GM23248 (cell line): Measurements from ENCODE around the gene ZSWIM4. TPM values are rescaled to one million over a fixed set of nuclear protein-coding genes. Genes with fewer than 3 reads are reported as not detected.

Experiments
- DNase-seq: peaks from one replicate; pipeline ENCODE4 v3.0.0-alpha.2; 2015
- H2AFZ ChIP-seq: fragments of 200-600 bp; sonication (generic); 2 replicates; pipeline ENCODE4 v1.6.1; 2016; ENCODE audit warnings: antibody characterized with exemption
- H3F3A ChIP-seq: fragments of 200-600 bp; sonication (generic); 2 replicates; pipeline ENCODE4 v1.6.1; 2016; ENCODE audit warnings: mild to moderate bottlenecking, antibody characterized with exemption, mixed run types; ENCODE audit not compliant: insufficient read depth
- H3K27ac ChIP-seq: fragments of 200-600 bp; sonication (generic); 2 replicates; pipeline ENCODE4 v1.5.1; 2016; ENCODE audit warnings: mild to moderate bottlenecking
- H3K27me3 ChIP-seq: fragments of 200-600 bp; sonication (generic); replicated peaks from 2 replicates; pipeline ENCODE4 v1.6.1; 2016; ENCODE audit warnings: mild to moderate bottlenecking; ENCODE audit not compliant: insufficient read depth
- H3K36me3 ChIP-seq: fragments of 200-600 bp; sonication (generic); 2 replicates; pipeline ENCODE4 v1.6.1; 2016; ENCODE audit warnings: low read depth, mild to moderate bottlenecking
- H3K4me1 ChIP-seq: fragments of 200-600 bp; sonication (generic); 2 replicates; pipeline ENCODE4 v1.6.1; 2016; ENCODE audit warnings: mild to moderate bottlenecking; ENCODE audit not compliant: insufficient read depth
- H3K4me2 ChIP-seq: fragments of 200-600 bp; sonication (generic); one replicate; pipeline ENCODE4 v1.6.1; 2016; ENCODE audit warnings: mild to moderate bottlenecking; ENCODE audit not compliant: unreplicated experiment
- H3K4me3 ChIP-seq: fragments of 200-600 bp; sonication (generic); 2 replicates; pipeline ENCODE4 v1.5.1; 2016; ENCODE audit warnings: mild to moderate bottlenecking
- H3K79me2 ChIP-seq: fragments of 200-600 bp; sonication (generic); 2 replicates; pipeline ENCODE4 v1.6.1; 2016; ENCODE audit warnings: mild to moderate bottlenecking; ENCODE audit not compliant: insufficient read depth
- H3K9ac ChIP-seq: fragments of 200-600 bp; sonication (generic); 2 replicates; pipeline ENCODE4 v1.6.1; 2016; ENCODE audit warnings: mild to moderate bottlenecking
- H3K9me2 ChIP-seq: fragments of 200-600 bp; sonication (generic); 2 replicates; pipeline ENCODE4 v1.6.1; 2016; ENCODE audit warnings: mixed run types, mild to moderate bottlenecking, moderate library complexity; ENCODE audit not compliant: insufficient read depth
- H3K9me3 ChIP-seq: fragments of 200-600 bp; sonication (generic); one replicate; pipeline ENCODE4 v1.6.1; 2017; ENCODE audit warnings: low read depth
- H4K20me1 ChIP-seq: fragments of 200-600 bp; sonication (generic); 2 replicates; pipeline ENCODE4 v1.6.0; 2016; ENCODE audit not compliant: insufficient read depth
- EZH2 ChIP-seq: fragments of 200-600 bp; sonication (generic); IDR thresholded peaks from 2 replicates; pipeline ENCODE4 v1.6.1; 2018; ENCODE audit warnings: antibody characterized with exemption, mild to moderate bottlenecking; ENCODE audit not compliant: insufficient read depth, poor library complexity, severe bottlenecking
- EZH2phosphoT487 ChIP-seq: fragments of 200-600 bp; sonication (generic); IDR thresholded peaks from 2 replicates; pipeline ENCODE4 v1.6.1; 2018; ENCODE audit warnings: antibody characterized with exemption, moderate library complexity, mild to moderate bottlenecking, low read depth; ENCODE audit not compliant: insufficient read depth
- WGBS, 2 experiments: methylation state at CpG; one replicate each; pipeline ENCODE4 v1.1.6; 2015 to 2017; ENCODE audit warnings: low lambda C conversion rate in 2 of 2, low coverage in 1 of 2; ENCODE audit errors: missing lambda C conversion rate in 2 of 2; 5-methylcytosine and 5-hydroxymethylcytosine counted together
- in situ Hi-C: fragments of 300-500 bp; cut with MboI; formaldehyde crosslinking; loops from 2 replicates; pipeline ENCODE4 v1.15.0; 2020
- polyA plus RNA-seq: library from polyadenylated mRNA; unstranded; fragments of >200 nt; fragmentation: Nextera tagmentation; extraction: Ambion mirVana; gene quantifications from 2 replicates; pipeline ENCODE4 v1.2.1, GENCODE V29; 2016
- total RNA-seq: library from RNA; depleted of rRNA; stranded (reverse); fragments of >200 nt; shearing (Covaris generic); gene quantifications from 2 replicates; pipeline ENCODE4 v1.2.3, GENCODE V29; 2014

The ZSWIM4 gene
- total and polyA plus RNA-seq, 2 experiments from 2014 or later = 0.81 to 2.9 TPM

DNA sequence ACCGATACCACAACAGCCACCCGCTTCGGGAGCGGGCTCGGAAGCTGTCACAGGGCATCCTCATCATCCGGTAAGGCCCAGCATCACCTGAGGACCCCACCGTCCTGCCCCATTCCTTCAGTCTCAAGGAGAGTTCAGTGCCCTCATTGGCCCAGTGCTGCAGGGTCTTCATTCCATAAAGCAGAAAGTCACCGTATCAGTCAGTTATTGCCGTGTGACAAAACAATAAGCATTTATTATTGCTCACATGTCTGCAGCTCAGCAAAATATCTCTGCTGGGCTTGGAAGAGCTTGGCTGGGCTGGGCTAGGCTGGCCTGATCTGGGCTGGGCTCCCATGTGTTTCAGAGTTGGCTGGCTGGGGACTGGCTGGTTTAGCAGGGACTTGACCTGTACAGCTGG lies 39.0 kb upstream of the ZSWIM4 start:
- H3K27ac ChIP-seq = no peak overlapping the region
- DNase-seq = no peak
- H3K79me2 ChIP-seq = peaks cover 13% of the 10 kb centered on the region
- no peak overlapping the region for H2AFZ ChIP-seq
- no peak overlapping the region for H3K4me2 ChIP-seq
- no peaks in the 10 kb centered on the region for H4K20me1 ChIP-seq
- TF ChIP-seq EZH2 (no peak), EZH2phosphoT487 (no peak)
- no peak overlapping the region for H3K4me3 ChIP-seq
- H3K9ac ChIP-seq = no peak overlapping the region
- H3K9me3 ChIP-seq = no peaks in the 10 kb centered on the region
- no peaks in the 10 kb centered on the region for H3F3A ChIP-seq
- H3K9me2 ChIP-seq = no peaks in the 10 kb centered on the region
- H3K36me3 ChIP-seq = peaks cover 37% of the 10 kb centered on the region; the same call in 1 of the 2 replicates
- no peaks in the 10 kb centered on the region for H3K27me3 ChIP-seq
- in situ Hi-C loops = no loop called here
- WGBS, 2 experiments = 94 to 95% methylated on average over 9 of the region's 9 CpGs
- H3K4me1 ChIP-seq = no peaks in the 10 kb centered on the region

DNA sequence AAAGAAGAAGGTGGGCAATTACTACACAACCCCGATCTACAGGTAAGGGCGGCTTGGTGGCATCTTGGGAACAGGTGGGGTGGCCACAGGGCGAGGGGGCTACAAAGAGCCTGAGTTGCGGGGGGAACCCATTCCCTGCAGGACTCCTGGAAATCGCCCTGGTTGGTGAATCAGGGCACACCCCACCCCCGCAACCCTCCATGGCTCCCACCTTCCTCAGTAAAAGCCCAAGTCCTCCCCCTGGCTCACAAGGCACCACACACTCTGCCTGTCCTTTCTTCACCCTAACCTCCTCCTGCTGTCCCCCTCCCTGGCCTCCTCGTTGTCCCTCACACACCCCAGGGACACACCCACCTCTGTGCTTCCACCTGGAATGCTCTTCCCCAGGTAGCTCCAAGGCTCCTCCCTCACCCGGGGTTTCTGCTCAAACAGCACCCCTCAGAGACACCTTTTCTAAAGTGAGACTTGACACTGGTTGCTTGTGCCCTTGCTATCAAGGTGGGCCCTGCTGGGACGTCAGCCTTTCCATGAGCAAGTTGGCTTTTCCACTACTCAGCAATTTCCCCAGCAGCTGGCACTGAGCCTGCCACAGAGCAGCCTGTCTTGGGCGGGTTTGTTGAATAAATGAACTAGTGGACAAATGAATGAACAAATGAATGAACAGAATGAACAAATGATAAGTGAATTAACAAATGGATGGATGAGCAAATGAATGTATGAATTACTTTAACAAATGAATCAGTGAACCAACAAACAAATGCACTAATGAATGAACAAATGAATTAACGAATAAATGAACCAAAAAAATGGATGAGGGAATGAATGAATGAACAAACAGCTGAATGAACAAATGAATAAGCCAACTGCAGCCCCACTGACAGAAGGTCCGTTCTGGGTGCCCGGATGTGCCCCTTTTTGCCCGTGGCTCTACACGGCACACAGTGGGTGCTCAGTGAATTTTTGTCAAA lies 37.2 kb upstream of the ZSWIM4 start:
- Histone ChIP-seq H3K9ac (no peak overlapping the region), H3K79me2 (peaks cover 4% of the 10 kb centered on the region; the same call in 1 of the 2 replicates), H3K4me2 (no peak overlapping the region), H3K4me3 (no peak overlapping the region), H3K36me3 (peaks cover 34% of the 10 kb centered on the region; the same call in 1 of the 2 replicates), H3K27ac (no peak overlapping the region), H4K20me1 (no peaks in the 10 kb centered on the region), H3F3A (no peaks in the 10 kb centered on the region), H3K4me1 (no peaks in the 10 kb centered on the region), H3K9me2 (no peaks in the 10 kb centered on the region), H3K27me3 (no peaks in the 10 kb centered on the region), H2AFZ (no peak overlapping the region), H3K9me3 (no peaks in the 10 kb centered on the region)
- no peak for TF ChIP-seq EZH2phosphoT487
- WGBS, 2 experiments = 83 to 87% methylated on average over 15 of the region's 15 CpGs
- in situ Hi-C loops = no loop called here
- DNase-seq = no peak

DNA sequence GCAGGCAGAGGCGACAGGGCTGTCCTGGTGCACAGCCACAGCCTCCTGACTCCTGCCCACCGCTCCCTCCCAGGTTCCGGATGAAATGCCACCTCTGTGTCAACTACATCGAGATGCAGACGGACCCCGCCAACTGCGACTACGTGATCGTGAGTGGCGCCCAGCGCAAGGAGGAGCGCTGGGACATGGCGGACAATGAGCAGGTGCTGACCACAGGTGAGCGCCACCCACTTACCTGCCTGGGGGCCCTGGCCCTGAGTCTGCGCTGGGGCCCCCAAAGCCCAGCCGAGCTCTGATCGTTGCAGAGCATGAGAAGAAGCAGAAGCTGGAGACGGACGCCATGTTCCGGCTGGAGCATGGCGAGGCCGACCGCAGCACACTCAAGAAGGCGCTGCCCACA lies 36.4 kb upstream of the ZSWIM4 start:
- in situ Hi-C loops = no loop called here
- 98 to 99% methylated on average over 24 of the region's 24 CpGs for WGBS, 2 experiments
- H3K9me3 ChIP-seq = no peaks in the 10 kb centered on the region
- H3K4me2 ChIP-seq = no peak overlapping the region
- H3K4me1 ChIP-seq = no peaks in the 10 kb centered on the region
- H3K79me2 ChIP-seq = peaks cover 3% of the 10 kb centered on the region
- DNase-seq = no peak
- no peak overlapping the region for H3K9ac ChIP-seq
- no peak overlapping the region for H2AFZ ChIP-seq
- no peak overlapping the region for H3K4me3 ChIP-seq
- no peak overlapping the region for H3K27ac ChIP-seq
- H4K20me1 ChIP-seq = no peaks in the 10 kb centered on the region
- H3K9me2 ChIP-seq = no peaks in the 10 kb centered on the region
- H3K27me3 ChIP-seq = no peaks in the 10 kb centered on the region
- no peaks in the 10 kb centered on the region for H3F3A ChIP-seq
- no peak for TF ChIP-seq EZH2phosphoT487
- no peak for TF ChIP-seq EZH2
- peaks cover 27% of the 10 kb centered on the region; the same call in 1 of the 2 replicates for H3K36me3 ChIP-seq

DNA sequence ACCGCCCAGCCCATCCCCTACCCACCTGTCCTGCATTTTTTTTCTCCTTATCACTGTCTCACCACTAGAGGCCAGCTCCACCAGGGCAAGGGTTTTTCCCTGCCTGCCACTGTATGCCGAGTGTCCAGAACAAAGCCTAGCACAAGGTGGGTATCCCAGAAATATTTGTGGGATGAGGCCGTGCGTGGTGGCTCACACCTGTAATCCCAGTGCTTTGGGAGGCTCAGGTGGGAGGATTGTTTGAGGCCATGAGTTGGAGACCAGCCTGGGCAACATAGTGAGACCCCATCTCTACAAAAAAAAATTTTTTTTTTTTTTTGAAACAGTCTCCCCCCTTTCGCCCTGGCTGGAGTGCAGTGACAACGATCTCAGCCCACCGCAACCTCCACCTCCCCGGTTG lies 33.8 kb upstream of the ZSWIM4 start:
- H3K4me3 ChIP-seq = no peak overlapping the region
- 85 to 86% methylated on average over 8 of the region's 8 CpGs for WGBS, 2 experiments
- no peaks in the 10 kb centered on the region for H3K27me3 ChIP-seq
- H3K27ac ChIP-seq = no peak overlapping the region
- 0 out of 2 replicates have a peak, but pooled peaks cover 5% of the 10 kb centered on the region for H3K4me1 ChIP-seq
- peaks cover 20% of the 10 kb centered on the region for H3K79me2 ChIP-seq
- in situ Hi-C loops = no loop called here
- no peak for DNase-seq
- H3K36me3 ChIP-seq = peaks cover 16% of the 10 kb centered on the region; the same call in 1 of the 2 replicates
- H3K4me2 ChIP-seq = no peak overlapping the region
- H4K20me1 ChIP-seq = no peaks in the 10 kb centered on the region
- no peaks in the 10 kb centered on the region for H3K9me2 ChIP-seq
- H3F3A ChIP-seq = no peaks in the 10 kb centered on the region
- H3K9ac ChIP-seq = no peak overlapping the region
- no peak overlapping the region for H2AFZ ChIP-seq
- H3K9me3 ChIP-seq = no peaks in the 10 kb centered on the region
- TF ChIP-seq EZH2phosphoT487 (no peak), EZH2 (no peak)
